ENCODE data around the gene GGN. TPM values are rescaled to one million over a fixed set of nuclear protein-coding genes. Genes with fewer than 3 reads are reported as not detected.

The GGN gene
- total RNA-seq, 1 experiment from 2014 or later = 0.73 TPM

GRCh38 chr19:38405276-38405675 lies 17.4 kb upstream of the GGN start:
- Histone ChIP-seq H3K9me3 (ENCODE audit: low read length) (no peaks in the 10 kb centered on the region), H3K9ac (ENCODE audit: low read length) (no peak overlapping the region)

GRCh38 chr19:38404858-38405257 lies 17.0 kb upstream of the GGN start:
- Histone ChIP-seq H3F3A (ENCODE audit: low read length, unreplicated experiment) (no peaks in the 10 kb centered on the region), H3K9ac (ENCODE audit: low read length) (no peak overlapping the region), H3K79me2 (ENCODE audit: low read length) (0 out of 2 replicates have a peak, but pooled peaks cover 4% of the 10 kb centered on the region), H3K4me2 (ENCODE audit: low read length) (no peak overlapping the region), H3K36me3 (ENCODE audit: low read depth, low read length) (no peaks in the 10 kb centered on the region), H3K4me1 (ENCODE audit: insufficient read depth, low read length) (peaks cover 8% of the 10 kb centered on the region; the same call in 1 of the 2 replicates), H3K27ac (ENCODE audit: low read length) (no peak overlapping the region), H3K27me3 (ENCODE audit: low read length) (no peaks in the 10 kb centered on the region), H2AFZ (ENCODE audit: low read length) (no peak overlapping the region), H3K9me2 (replicated peaks; ENCODE audit: low read length) (no peaks in the 10 kb centered on the region), H3K4me3 (ENCODE audit: low read length) (no peak overlapping the region), H3K9me3 (ENCODE audit: low read length) (no peaks in the 10 kb centered on the region), H4K20me1 (ENCODE audit: low read length) (no peaks in the 10 kb centered on the region)
- ATAC-seq (no peak), DNase-seq (no peak)
- TF ChIP-seq EZH2 (IDR thresholded peaks at IDR 0.05; ENCODE audit: low read length, unreplicated experiment) (no peak), CTCF (conservative IDR thresholded peaks at IDR 0.05; ENCODE audit: low read depth, low read length) (no peak), EZH2phosphoT487 (IDR thresholded peaks at IDR 0.05; ENCODE audit: borderline replicate concordance, low read length) (no peak)
- POLR2A ChIA-PET (ENCODE audit: unreplicated experiment) = no interaction called here
- CTCF ChIA-PET = no interaction called here
- intact Hi-C loops (cut with micrococcal nuclease) = loop anchor here (10.0 kb wide), 1 partner anchor 550 kb away; no protein-coding TSS in a partner anchor
- no TSS peak for BruUV-seq (replicated peaks)

More at GRCh38 chr19:38405276-38405675, 17.4 kb upstream of the GGN start:
- DNase-seq (no peak), ATAC-seq (no peak)
- H3K27me3 ChIP-seq (ENCODE audit: low read length) = no peaks in the 10 kb centered on the region
- CTCF ChIA-PET = no interaction called here
- H3K9me2 ChIP-seq (replicated peaks; ENCODE audit: low read length) = no peaks in the 10 kb centered on the region
- intact Hi-C loops (cut with micrococcal nuclease) = loop anchor here (10.0 kb wide), 1 partner anchor 550 kb away; no protein-coding TSS in a partner anchor
- no peaks in the 10 kb centered on the region for H3K36me3 ChIP-seq (ENCODE audit: low read depth, low read length)
- H3K4me1 ChIP-seq (ENCODE audit: insufficient read depth, low read length) = peaks cover 8% of the 10 kb centered on the region; the same call in 1 of the 2 replicates
- no peak overlapping the region for H3K27ac ChIP-seq (ENCODE audit: low read length)
- no peak overlapping the region for H2AFZ ChIP-seq (ENCODE audit: low read length)
- POLR2A ChIA-PET (ENCODE audit: unreplicated experiment) = no interaction called here
- TF ChIP-seq CTCF (conservative IDR thresholded peaks at IDR 0.05; ENCODE audit: low read depth, low read length) (no peak), EZH2 (IDR thresholded peaks at IDR 0.05; ENCODE audit: low read length, unreplicated experiment) (no peak), EZH2phosphoT487 (IDR thresholded peaks at IDR 0.05; ENCODE audit: borderline replicate concordance, low read length) (no peak)
- no peak overlapping the region for H3K4me3 ChIP-seq (ENCODE audit: low read length)
- no peak overlapping the region for H3K4me2 ChIP-seq (ENCODE audit: low read length)
- no TSS peak for BruUV-seq (replicated peaks)
- no peaks in the 10 kb centered on the region for H4K20me1 ChIP-seq (ENCODE audit: low read length)
- H3K79me2 ChIP-seq (ENCODE audit: low read length) = 0 out of 2 replicates have a peak, but pooled peaks cover 4% of the 10 kb centered on the region
- no peaks in the 10 kb centered on the region for H3F3A ChIP-seq (ENCODE audit: low read length, unreplicated experiment)

All from PC-3 (cell line).